Left forelimb (tissue), 1 donor: ENCODE results near the gene SPATA20.

Experiments
- DNase-seq: peaks from one replicate; pipeline ENCODE4 v3.0.0-alpha.2; 2018; ENCODE audit warnings: low spot score

Gene SPATA20

DNA sequence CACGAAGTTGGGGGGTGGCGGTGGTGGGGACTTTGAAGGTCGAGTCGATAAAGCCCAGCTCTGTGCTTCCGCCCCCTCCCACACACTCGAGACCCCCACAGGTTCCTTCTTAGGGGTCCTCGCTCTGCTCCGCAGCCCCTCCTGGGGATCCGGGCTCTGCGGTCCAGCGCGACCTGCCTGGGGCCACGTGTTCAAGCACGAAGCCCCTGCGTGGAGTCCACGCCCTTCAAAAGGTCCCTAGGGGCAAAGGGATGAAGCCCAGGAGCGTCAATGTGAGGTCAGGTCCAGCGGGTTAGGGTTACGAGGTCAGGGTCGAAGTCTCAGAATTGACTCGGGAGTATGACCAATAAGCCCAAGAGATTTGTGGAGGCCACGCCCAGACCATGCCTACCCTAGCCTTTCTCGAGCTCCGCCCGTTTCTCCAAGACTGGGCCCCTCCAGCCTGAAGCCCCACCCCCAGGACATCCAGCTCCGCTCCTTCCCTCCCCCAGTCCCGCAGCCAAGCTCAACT is 12.8 kb downstream of the SPATA20 start:
- DNase-seq, result peak; percentile 82

DNA sequence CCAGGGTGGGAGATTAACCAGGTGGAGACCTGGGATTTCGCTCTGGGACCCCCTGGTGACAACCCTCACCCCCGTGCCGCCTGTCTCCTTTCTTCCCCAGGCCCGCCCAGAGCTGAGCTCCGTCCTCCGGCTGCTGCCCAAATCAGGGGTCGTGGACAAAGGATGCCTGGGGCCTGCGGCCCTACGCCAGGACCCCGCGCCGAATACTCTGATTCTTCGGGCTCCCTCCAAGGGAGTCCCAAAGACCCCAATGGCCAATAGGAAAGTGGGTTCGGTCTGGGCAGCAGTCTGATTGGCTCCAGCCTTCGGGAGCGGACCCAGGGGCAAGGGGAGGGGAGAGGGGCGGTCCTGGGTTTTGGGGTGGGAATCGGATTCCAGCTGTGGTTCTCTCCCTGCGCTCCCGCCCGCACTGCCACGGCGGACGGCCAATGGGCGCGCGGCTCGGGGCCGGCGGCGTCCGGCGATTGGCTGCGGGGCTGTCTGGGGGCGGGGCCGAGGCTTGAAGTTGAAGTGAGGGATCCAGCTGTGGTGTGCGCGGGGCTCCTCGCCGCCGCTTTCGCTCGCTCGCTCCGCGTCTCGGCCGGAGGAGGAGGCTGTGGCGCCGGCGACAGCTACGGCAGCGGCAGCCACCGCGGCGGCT is 13.3 kb downstream of the SPATA20 start, which contains the start of gene CACNA1G:
Gene CACNA1G (plus strand): TSS at position 531 of the 640 bp plus-strand sequence. CDS start 745 bp downstream, outside the sequence.
- DNase-seq, result peak; percentile 98

DNA sequence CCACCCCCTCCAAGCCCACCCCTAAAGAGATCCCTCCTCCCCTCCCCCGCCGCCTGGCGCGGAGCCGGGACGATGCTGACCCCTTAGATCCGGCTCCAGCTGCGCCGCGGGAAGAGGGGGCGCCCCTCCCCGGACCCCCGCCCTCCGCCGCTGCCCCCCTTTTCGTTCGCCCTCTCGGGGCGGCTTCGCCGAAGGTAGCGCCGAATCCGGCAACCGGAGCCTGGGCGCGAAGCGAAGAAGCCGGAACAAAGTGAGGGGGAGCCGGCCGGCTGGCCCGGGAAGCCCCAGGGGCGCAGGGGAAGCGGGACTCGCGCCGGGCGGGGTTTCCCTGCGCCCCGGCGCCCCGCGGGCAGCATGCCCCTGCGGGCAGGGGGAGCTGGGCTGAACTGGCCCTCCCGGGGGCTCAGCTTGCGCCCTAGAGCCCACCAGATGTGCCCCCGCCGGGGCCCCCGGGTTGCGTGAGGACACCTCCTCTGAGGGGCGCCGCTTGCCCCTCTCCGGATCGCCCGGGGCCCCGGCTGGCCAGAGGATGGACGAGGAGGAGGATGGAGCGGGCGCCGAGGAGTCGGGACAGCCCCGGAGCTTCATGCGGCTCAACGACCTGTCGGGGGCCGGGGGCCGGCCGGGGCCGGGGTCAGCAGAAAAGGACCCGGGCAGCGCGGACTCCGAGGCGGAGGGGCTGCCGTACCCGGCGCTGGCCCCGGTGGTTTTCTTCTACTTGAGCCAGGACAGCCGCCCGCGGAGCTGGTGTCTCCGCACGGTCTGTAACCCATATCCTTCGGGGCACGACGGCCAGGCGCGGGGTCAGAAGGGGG is 14.2 kb downstream of the SPATA20 start:
- DNase-seq, result no peak

DNA sequence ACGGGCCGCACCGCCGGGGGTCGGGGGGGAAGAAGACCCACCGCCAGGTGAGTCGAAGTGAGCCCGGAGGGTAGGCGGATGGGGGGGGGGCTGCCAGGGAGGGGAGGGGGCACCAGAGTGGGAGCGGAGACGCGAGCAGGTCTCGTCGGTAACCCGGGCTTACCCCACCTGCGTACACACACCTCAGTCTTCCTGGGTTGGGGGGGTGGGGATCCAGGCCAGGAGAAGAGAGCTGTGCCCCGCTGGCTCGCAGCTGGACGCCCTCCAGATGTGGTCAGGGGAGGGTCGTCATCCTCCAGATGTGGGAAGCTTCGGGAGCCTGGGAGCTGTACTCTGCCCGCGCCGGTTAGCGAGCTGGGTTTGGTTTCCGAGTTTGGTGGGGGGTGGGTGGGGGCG is 14.8 kb downstream of the SPATA20 start:
- DNase-seq, result no peak

DNA sequence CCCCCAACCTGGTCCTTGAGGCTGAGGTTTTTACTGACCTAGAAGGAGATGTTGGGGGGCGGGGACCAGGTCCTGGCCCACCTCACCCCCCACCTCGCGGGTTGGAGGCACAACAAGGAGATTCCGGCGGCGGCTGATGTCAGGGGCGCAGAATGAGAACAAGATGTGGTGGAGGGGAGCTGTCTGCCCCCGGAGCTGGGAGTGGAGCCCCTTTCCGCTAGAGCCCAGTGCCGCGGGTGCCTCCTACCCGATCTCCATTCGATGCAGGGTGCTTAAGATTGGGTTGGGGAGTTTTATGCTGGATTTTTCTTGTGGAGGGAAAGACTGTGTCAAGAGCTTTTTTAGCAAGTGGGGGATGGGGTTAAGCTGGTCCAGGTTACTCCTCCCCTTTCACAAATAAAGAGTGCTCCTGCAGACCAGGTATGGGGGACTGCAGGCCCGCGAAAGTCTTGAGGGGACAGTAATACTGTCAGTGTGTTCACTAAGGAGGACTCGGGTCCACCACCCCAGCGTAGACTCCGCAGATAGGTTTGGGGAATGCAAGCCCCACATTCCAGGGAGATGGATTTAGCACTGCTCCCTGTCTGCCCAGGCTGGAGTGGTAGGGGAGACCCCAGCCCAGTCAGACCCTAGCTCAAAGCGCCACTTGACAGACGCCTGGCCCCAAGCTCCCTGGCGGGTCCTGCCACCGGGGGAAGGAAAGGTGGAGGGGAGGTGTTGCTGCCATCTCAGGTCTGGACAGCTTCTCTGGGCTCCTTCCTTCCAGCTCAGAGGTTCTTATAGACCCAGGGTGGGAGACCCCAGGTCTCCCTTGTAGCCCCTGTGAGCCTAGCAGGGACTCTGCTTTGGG is 15.5 kb downstream of the SPATA20 start:
- DNase-seq, result peak; percentile 81

DNA sequence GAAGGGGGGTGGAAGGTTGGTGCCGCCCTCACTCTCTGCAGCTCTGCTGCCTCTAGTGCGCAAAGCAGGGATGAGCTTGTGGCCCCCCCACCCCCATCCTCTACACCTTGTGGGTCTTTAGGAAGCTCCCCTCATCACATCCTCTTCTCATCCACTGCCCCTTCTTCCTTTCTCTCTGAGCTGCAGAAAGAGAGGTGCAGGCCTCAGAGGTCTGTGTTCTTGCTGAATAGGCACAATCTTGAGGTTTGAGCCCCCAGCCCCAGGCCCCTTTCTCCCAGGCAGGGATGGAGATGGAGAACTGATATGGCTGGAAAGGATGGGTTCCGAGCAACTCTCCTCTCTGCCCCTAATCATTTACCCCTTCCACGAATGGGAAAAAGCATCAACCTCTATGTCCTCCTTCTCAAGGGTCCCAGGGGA is 16.1 kb downstream of the SPATA20 start:
- DNase-seq, result no peak

DNA sequence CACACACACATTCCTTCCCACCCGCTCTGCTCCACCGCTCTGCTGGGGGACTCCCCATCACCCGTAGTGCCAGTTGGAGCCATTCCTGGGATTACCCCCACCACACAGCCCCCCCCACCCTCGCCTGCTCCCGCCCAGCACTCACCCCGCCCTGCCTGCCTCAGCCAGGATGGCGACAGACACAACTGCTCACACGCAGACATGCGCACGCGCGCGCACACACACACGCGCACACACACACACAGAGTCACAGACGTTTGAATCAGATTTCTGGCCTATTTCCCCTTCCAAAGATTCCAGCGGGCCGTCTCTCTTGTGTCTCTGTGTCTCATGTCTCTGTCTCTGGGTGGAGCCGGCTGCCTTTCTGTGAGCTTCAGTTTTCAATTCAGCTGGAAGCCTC is 17.9 kb downstream of the SPATA20 start:
- DNase-seq, result peak; percentile 92

DNA sequence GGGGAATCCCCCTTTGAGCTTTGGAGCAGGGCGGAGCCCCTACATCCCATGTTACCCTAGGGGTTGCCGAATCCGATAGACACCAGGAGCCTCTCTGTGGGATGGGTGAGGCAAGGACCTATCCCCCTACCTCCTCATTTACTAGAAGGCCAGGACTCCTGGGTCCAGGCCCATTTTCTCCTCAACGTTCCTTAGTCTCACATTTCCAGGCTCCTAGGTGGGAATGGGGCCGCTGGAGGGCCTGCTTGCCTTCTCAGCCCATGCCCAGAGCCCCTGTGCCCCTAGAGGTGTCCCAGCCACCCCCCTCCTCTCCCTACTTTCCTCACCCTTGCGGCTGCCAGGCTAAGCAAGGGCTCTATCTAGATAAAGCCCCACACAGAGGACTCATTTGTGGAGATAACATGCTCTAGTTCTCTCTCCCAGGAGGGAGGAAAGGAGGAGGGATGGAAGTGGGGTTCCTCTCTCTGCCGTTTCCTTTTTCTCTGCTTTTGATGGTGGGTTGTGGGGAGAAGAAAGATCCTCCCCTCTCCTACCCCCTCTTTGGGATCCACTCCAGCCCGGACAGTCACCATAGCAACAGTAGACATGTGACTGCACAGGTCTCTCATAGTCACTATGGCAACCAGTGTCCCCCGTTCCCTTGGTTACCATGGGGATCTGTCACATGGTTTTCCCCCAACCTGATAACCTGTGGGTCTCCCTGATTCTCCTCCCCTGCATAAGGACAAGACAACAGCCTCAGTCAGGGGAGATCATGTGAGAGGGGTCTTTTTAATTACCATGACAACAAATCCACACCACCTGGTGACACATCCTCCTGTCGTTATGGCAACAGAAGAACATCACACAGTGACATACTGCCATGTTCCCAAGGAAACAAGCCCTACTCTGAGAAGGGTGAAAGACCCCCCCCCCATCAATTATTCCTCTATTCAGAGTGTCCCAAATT is 18.7 kb downstream of the SPATA20 start:
- DNase-seq, result no peak

DNA sequence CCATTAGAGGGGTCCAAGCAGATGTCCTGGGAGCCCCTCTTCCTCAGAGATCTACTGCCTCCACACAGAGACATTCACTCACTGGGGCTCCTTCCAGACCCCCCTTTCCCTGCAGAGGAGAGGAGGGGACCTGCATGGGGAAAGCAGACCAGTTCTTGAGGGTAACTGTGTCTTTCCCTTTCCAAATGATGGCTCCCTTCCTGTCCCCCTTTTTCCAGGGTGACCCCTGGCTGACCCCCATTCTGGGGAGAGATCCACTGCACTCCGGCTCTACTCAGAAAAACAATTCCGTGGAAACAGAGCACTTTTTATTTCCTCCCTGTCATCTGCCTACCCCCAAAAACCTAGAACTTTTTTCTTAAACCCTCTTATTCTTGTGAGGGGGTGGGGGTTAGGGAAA is 19.9 kb downstream of the SPATA20 start:
- no peak for DNase-seq

DNA sequence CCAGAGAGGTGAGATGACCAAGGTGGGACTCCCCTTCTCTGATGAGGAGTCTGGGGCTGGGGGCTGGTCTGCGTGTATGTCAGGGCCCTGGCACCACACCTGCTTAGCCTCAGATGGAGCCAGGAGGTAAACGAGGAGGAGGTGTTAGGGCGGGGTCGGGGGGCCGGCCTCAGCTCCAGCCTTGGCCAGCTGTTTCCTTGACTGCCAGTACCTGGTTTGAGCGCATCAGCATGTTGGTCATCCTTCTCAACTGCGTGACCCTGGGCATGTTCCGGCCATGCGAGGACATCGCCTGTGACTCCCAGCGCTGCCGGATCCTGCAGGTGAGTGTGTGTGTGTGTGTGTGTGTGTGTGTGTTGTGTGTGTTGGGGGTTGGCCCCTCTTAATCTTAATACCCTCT is 21.7 kb downstream of the SPATA20 start:
- no peak for DNase-seq

DNA sequence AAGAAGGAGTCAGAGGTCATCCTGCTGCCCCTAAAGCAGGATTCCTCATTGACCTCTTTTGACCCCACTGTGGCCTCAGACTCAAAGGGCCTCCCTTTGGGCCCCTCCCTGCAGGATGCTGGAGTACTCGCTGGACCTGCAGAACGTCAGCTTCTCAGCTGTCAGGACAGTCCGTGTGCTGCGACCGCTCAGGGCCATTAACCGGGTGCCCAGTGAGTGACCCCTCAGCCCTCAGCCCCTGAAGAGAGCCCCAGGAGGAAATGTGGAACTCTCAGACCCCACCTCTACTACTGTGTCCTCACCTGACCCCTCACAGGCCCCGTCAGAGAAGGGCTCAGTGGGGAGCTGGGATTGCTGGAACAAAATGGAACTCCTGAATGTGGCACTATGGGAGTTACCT is 22.6 kb downstream of the SPATA20 start:
- no peak for DNase-seq

DNA sequence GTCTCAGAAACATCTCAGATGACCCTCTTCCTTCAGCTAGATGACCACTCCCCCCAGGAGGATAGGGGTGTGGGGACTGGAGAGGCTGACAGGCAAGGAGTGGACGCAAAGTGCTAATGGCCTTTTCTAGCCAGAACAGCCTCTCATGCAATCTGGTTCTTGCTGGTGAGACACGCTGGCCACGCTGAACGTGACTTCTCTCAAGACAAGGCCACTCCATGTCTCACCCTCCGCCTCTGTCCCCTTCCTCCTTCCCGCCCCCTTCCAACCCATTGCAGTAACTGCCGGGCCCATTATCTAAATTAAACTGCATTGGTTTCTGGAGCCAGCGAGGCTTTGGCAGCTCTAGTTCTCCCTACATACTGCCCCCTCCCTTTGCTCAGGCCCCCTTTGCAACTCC is 23.1 kb downstream of the SPATA20 start:
- no peak for DNase-seq

DNA sequence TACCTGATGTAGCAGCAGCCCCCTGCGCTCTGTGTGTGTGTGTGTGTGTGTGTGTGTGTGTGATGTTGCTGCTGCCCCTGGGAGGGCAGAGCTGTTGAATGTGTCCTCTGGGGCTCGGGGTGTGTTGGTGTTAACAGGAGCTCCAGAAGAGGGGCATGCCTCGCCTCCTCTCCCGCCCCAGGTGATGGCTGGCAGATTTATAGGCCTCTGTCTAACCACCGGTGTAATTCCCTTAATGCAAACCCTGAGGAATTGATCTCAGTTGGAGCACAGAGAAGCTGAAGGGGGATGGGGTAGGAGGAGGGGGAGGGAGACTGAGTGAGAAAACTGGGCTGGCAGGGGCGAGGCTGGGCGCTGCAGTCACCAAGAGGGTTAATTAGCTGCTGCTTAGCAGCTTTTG is 23.6 kb downstream of the SPATA20 start:
- DNase-seq, result no peak

DNA sequence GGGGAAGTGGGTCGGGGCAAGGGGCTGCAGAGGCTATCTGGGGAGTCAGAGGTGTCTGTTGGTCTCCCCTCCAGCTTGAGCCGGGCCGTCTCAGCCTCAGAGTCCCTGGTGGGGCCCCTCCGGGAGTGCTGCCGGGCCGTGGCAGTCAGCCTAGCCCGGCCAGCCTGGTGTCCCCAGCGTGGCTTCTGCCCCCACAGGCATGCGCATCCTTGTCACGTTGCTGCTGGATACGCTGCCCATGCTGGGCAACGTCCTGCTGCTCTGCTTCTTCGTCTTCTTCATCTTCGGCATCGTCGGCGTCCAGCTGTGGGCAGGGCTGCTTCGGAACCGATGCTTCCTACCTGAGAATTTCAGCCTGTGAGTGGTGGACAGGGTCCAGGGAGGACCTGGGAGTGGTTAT is 24.7 kb downstream of the SPATA20 start:
- DNase-seq, result no peak

DNA sequence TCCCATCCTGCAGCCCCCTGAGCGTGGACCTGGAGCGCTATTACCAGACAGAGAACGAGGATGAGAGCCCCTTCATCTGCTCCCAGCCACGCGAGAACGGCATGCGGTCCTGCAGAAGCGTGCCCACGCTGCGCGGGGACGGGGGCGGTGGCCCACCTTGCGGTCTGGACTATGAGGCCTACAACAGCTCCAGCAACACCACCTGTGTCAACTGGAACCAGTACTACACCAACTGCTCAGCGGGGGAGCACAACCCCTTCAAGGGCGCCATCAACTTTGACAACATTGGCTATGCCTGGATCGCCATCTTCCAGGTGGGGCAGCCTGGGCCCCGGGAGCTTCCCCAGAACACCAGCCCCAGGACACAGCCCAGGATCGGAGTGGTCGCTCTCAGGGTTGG is 25.6 kb downstream of the SPATA20 start:
- no peak for DNase-seq

DNA sequence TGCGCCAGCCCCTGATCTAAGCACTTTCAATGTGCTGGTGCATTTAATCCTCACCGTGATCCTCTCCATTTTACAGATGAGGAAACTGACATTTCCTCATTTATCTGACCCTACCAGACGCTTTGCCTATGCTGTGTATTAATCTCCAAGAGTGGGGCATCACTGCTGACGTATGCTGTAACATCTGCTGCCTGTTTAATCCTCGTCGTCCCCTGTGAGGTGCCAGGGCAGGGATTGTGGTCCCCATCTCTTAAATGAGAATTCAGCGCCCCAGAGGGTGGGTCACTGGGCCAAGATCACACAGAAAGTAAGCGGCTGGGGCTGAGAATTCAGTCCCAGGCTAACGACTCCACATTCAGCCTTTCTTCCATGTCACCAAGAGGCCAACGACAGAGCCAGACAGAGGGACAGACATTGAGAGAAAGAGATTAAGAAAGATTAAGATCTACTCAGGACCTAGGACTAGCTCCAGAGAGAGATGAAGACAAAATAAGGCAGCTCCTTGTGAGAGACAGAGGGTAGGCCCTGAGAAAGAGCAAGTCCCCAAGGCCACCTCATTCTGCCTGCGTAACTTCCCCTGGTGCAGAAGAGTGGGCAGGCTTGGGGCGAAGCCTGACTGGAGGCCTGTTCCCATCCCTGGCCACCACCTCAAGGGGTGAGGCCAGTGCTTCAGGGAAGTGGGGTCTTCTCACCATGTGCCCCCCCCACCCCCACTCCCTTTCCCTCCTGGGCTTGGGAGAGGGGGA is 27.1 kb downstream of the SPATA20 start:
- DNase-seq, result no peak

DNA sequence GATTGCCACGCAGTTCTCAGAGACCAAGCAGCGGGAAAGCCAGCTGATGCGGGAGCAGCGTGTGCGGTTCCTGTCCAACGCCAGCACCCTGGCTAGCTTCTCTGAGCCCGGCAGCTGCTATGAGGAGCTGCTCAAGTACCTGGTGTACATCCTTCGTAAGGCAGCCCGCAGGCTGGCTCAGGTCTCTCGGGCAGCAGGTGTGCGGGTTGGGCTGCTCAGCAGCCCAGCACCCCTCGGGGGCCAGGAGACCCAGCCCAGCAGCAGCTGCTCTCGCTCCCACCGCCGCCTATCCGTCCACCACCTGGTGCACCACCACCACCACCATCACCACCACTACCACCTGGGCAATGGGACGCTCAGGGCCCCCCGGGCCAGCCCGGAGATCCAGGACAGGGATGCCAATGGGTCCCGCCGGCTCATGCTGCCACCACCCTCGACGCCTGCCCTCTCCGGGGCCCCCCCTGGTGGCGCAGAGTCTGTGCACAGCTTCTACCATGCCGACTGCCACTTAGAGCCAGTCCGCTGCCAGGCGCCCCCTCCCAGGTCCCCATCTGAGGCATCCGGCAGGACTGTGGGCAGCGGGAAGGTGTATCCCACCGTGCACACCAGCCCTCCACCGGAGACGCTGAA is 28.7 kb downstream of the SPATA20 start:
- no peak for DNase-seq

DNA sequence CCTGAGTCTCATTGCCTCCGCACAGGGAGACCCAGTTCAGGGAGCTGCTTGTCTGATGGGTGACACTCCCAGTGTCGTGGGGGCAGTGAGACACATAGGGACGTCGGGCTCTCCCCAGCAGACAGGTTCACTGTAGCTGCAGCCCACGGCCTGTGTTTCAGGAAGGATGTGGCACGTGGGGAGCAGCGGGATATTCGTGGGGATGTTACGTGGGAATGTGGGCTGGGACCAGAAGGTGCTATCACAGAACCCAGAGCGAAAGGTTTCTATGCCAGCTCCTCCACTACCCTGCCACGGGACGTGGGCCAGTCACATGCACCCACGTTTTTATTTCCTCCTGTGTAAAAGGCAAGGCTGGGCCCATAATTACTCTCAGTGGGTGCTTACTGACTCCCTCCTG is 29.9 kb downstream of the SPATA20 start:
- no peak for DNase-seq

DNA sequence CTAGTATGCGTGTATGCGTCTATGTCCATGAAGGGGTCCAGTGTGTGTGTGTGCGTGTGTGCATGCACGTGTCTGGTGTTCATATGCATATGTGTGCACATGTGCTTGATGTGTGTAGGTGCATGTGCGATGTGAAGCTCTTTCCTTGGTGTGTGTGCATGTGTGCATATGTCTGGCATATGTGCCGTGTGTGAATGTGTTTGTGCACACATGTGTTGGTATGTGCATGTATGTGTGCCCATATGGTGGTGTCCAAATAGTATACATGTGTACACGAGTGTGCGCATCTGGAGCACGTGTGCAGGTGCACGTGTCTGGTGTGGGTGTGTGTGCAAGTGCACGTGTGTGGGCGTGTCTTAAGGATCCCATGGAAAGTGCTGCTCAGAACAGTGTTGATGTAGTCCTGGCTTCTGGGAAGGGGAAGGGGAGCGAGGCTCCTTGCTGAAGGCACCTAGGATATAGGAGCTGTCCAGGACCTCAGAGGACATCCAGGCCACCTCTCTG is 30.5 kb downstream of the SPATA20 start:
- no peak for DNase-seq

DNA sequence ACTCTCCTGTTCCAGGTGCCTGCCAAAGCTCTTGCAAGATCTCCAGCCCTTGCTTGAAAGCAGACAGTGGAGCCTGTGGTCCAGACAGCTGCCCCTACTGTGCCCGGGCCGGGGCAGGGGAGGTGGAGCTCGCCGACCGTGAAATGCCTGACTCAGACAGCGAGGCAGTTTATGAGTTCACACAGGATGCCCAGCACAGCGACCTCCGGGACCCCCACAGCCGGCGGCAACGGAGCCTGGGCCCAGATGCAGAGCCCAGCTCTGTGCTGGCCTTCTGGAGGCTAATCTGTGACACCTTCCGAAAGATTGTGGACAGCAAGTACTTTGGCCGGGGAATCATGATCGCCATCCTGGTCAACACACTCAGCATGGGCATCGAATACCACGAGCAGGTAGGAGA is 31.2 kb downstream of the SPATA20 start:
- DNase-seq, result no peak
